Heart right ventricle (tissue), 16 donors: ENCODE measurements around the gene HCFC1R1. TPM values are rescaled to one million over a fixed set of nuclear protein-coding genes. Genes with fewer than 3 reads are reported as not detected.
"Not testable (repeated sequence)": the region's sequence is repeated elsewhere in the genome, so short reads cannot be mapped to it uniquely, and the experiment has no call there.

Experiments used
- ATAC-seq, 8 donors: fragments of 200-7000 bp; cut with Tn5 transposase; one replicate each; pipeline ENCODE4 v1.9.1; 2020; ENCODE audit warnings: mild to moderate bottlenecking in 8 of 8, moderate library complexity in 8 of 8, moderate number of reproducible peaks in 1 of 8
- DNase-seq, 2 donors: peaks; one replicate each; pipeline ENCODE4 v3.0.0-alpha.2; 2020
- H3K27ac ChIP-seq, 10 donors: fragments of 200-600 bp; sonication (generic) in 2 of 10; one replicate each; pipeline versions ENCODE4 v1.5.0 to v1.8.0; 2020 to 2022; ENCODE audit warnings: mild to moderate bottlenecking in 3 of 10
- H3K27me3 ChIP-seq, 7 donors: fragments of 200-600 bp; one replicate each; pipeline ENCODE4 v1.8.0; 2021 to 2022; ENCODE audit warnings: mild to moderate bottlenecking in 2 of 7
- H3K36me3 ChIP-seq, 9 donors: fragments of 200-600 bp; sonication (generic) in 1 of 9; one replicate each; pipeline versions ENCODE4 v1.5.0 to v1.8.0; 2020 to 2022; ENCODE audit warnings: mild to moderate bottlenecking in 2 of 9
- H3K4me1 ChIP-seq, 9 donors: fragments of 200-600 bp; sonication (generic) in 1 of 9; one replicate each; pipeline versions ENCODE4 v1.5.0 to v1.8.0; 2020 to 2022; ENCODE audit warnings: mild to moderate bottlenecking in 4 of 9
- H3K4me3 ChIP-seq, 10 donors: fragments of 200-600 bp; sonication (generic) in 2 of 10; one replicate each; pipeline versions ENCODE4 v1.5.0 to v1.8.0; 2020 to 2022; ENCODE audit warnings: mild to moderate bottlenecking in 7 of 10, moderate library complexity in 2 of 10
- H3K9me3 ChIP-seq, 11 donors: fragments of 200-600 bp in 10 of 11; sonication (generic) in 2 of 11; one replicate each; pipeline versions ENCODE4 v1.5.0 to v1.8.0; 2013 to 2022; ENCODE audit warnings: mild to moderate bottlenecking in 2 of 11, control low read depth in 1 of 11, moderate library complexity in 1 of 11
- CTCF ChIP-seq, 9 donors: fragments of 200-600 bp; sonication (generic) in 2 of 9; IDR thresholded peaks; one replicate each; pipeline versions ENCODE4 v1.5.0 to v1.8.0; 2021 to 2022; ENCODE audit warnings: antibody characterized with exemption in 9 of 9, mild to moderate bottlenecking in 5 of 9, moderate library complexity in 1 of 9
- WGBS, 2 donors: extraction: QIAGEN DNeasy Blood & Tissue Kit; methylation state at CpG; one replicate each; pipeline ENCODE4 v1.1.7; 2013; ENCODE audit warnings: inconsistent platforms in 1 of 2; 5-methylcytosine and 5-hydroxymethylcytosine counted together
- intact Hi-C, 10 donors: fragments of 100-400 bp; cut with DNase I; formaldehyde crosslinking; loops; one replicate each; pipeline versions ENCODE4 v1.11.1 to v1.14.2; 2022
- polyA plus RNA-seq, 2 donors: library from polyadenylated mRNA; stranded (reverse); fragments of 200-250 nt; gene quantifications; one replicate each; pipeline ENCODE4 v1.2.3, GENCODE V29; 2013
- total RNA-seq, 10 donors: library from RNA; stranded (reverse); fragmentation: NEBNext Ultra II Directional in 3 of 10; extraction: Animal tissue kit (Norgen Biotek cat#: 25700) in 3 of 10; gene quantifications; one replicate each; pipeline versions ENCODE4 v1.2.1 to v1.2.4, GENCODE V29; 2021 to 2023
- donor health status: Arrhythmogenic right ventricular cardiomyopathy.
- donor health status: ischemic (EF 13 %, LVEDD 7.1; RV severe dilation, severe dysfunction).
- donor health status: healthy with polysubstance abuse.
- donor health status: DM: no; HTN: yes; CAD: no.
- donor health status: DM: no; HTN: no; CAD: no.
- donor health status: ischemic (EF 25% LVEDD 6.9; RV normal size, moderate dysfunction).
- donor health status: ischemic (EF 25% LVEDD 5.7; RV mildly dilated, moderate dysfunction).
- donor health status: healthy.
- donor health status: DM: yes; HTN: yes; CAD: no.
- donor health status: Ischemic cardiomyopathy.
- donor health status: ischemic (EF 35%, LVEDD 5.7; RV mildly dilated, moderate dysfunction).
- donor health status: nonischemic (EF 11% LVEDD 7.7; RV severe dilation, severe dysfunction).
- donor health status: DM: yes; HTN: yes; CAD: no.
- donor health status: PGD.
- donor health status: ischemic (EF 29% LVEDD 5.4; RV normal size, mild dysfunction).
- donor health status: nonischemic (EF 23%, LVEDD 6.1; RV moderate dilation, normal function).

HCFC1R1 gene
- total and polyA plus RNA-seq, 12 donors: 41.8 to 370 (median 57.2) TPM

DNA sequence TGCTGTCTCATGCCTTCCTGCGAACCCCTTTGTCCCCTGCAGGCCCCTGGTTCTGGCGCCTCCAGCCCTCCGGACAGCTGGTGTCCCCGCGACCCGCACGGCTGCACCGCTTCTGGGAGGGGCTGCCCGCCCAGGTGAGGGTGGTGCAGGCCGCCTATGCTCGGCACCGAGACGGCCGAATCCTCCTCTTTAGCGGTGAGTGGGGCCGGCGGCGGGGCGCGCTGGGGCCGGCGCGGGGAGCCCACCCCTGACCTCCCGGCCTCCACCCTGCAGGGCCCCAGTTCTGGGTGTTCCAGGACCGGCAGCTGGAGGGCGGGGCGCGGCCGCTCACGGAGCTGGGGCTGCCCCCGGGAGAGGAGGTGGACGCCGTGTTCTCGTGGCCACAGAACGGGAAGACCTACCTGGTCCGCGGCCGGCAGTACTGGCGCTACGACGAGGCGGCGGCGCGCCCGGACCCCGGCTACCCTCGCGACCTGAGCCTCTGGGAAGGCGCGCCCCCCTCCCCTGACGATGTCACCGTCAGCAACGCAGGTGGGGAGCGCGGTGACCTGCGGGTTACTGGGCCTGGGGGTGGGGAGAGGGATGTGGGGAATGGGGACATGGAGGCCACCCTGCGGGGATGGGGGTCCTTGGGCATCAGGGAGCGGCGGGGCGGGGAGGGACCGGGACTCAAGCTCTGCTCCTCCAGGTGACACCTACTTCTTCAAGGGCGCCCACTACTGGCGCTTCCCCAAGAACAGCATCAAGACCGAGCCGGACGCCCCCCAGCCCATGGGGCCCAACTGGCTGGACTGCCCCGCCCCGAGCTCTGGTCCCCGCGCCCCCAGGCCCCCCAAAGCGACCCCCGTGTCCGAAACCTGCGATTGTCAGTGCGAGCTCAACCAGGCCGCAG is 34.6 kb upstream of the HCFC1R1 start:
- intact Hi-C loops: loop anchor here in 9 of 10 donors (1.0 to 10.0 kb wide), 13 partner anchors 28 to 109 kb away; partner anchors contain the start of genes ZNF205 (in 2 of the 9) and ZSCAN10 (in 1 of the 9)
- Histone ChIP-seq H3K9me3 (no peaks in the 10 kb centered on the region), H3K4me3 (peak overlapping the region; percentile 46 to 95 (median 86)), H3K27ac (peak overlapping the region in 9 of 10 donors; percentile 78 to 97 (median 91)), H3K4me1 (peaks cover 7 to 71% (median 22%) of the 10 kb centered on the region in 9 donors), H3K27me3 (no peaks in the 10 kb centered on the region), H3K36me3 (peaks cover 0 to 15% (median 0%) of the 10 kb centered on the region in 9 donors)
- no peak for TF ChIP-seq CTCF (IDR thresholded peaks at IDR 0.05)
- 11% methylated on average over 73 to 76 of the region's 77 CpGs for WGBS, 2 donors
- DNase-seq (peak; percentile 49 to 52), ATAC-seq (peak; percentile 5 to 41 (median 22))

- Histone ChIP-seq H3K4me1 (peaks cover 7 to 70% (median 22%) of the 10 kb centered on the region in 9 donors), H3K9me3 (no peaks in the 10 kb centered on the region), H3K27me3 (no peaks in the 10 kb centered on the region), H3K36me3 (peaks cover 0 to 15% (median 0%) of the 10 kb centered on the region in 9 donors), H3K27ac (peak overlapping the region in 1 of 10 donors; percentile 97), H3K4me3 (peak overlapping the region in 7 of 10 donors; percentile 83 to 95 (median 93))
- ATAC-seq (no peak), DNase-seq (no peak)
- WGBS, 2 donors: 92% methylated on average over 22 of the region's 22 CpGs
- no peak for TF ChIP-seq CTCF (IDR thresholded peaks at IDR 0.05)
- intact Hi-C loops: loop anchor here in 8 of 10 donors (2.0 to 10.0 kb wide), 11 partner anchors 29 to 110 kb away; partner anchors contain the start of genes ZNF205 (in 2 of the 8) and ZSCAN10 (in 1 of the 8)
These were observed 33.7 kb upstream of the HCFC1R1 start for GRCh38 chr16:3057181-3058138.

GRCh38 chr16:3056336-3057180 is 32.8 kb upstream of the HCFC1R1 start:
- no peak for TF ChIP-seq CTCF (IDR thresholded peaks at IDR 0.05)
- 85 to 87% methylated on average over 19 of the region's 19 CpGs for WGBS, 2 donors
- Histone ChIP-seq H3K36me3 (peaks cover 0 to 15% (median 0%) of the 10 kb centered on the region in 9 donors), H3K4me3 (no peak overlapping the region), H3K9me3 (no peaks in the 10 kb centered on the region), H3K27me3 (no peaks in the 10 kb centered on the region), H3K27ac (peak overlapping the region in 1 of 10 donors; percentile 31), H3K4me1 (peaks cover 7 to 61% (median 22%) of the 10 kb centered on the region in 9 donors)
- intact Hi-C loops: loop anchor here in 5 of 10 donors (5.0 to 10.0 kb wide), 6 partner anchors 41 to 111 kb away; partner anchors contain the start of genes ZNF205 (in 2 of the 5) and ZSCAN10 (in 1 of the 5)
- ATAC-seq (no peak), DNase-seq (no peak)

DNA sequence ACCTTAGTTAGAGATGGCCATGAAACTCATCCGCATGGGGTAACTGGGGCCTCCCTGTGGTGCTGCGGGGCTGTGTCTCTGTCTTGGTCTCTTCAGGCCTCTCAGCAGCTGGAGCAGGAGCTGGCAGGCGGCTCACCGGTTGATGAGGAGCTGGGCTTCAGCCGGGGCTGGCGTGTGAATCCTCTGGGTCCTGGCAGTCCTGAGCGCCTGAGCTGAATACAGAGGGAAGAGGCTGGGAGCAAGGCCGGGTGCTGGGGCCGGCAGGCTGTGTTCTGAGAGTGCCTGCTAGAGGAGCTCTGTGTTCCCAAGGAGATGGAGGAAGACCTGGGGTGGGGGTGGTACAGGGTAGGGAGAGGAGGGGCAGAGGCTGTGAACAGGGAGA is 32.0 kb upstream of the HCFC1R1 start:
- H3K9me3 ChIP-seq, ATAC-seq, H3K27me3 ChIP-seq, DNase-seq, H3K4me3 ChIP-seq: not testable (repeated sequence)
- peaks cover 0 to 15% (median 0%) of the 10 kb centered on the region in 9 donors for H3K36me3 ChIP-seq
- peaks cover 7 to 53% (median 22%) of the 10 kb centered on the region in 9 donors for H3K4me1 ChIP-seq
- H3K27ac ChIP-seq: peak overlapping the region in 1 of 10 donors; percentile 76
- 53 to 64% methylated on average over 9 of the region's 9 CpGs for WGBS, 2 donors
- intact Hi-C loops: loop anchor here in 5 of 10 donors (5.0 to 10.0 kb wide), 6 partner anchors 42 to 112 kb away; partner anchors contain the start of genes ZNF205 (in 2 of the 5) and ZSCAN10 (in 1 of the 5)
